Anterior cingulate cortex (tissue), 58 donors: ENCODE results near the gene USP13.
"Not testable (repeated sequence)": the region's sequence is repeated elsewhere in the genome, so short reads cannot be mapped to it uniquely, and the experiment has no call there.

Experiments used
- DNase-seq, 58 donors: peaks; one replicate each; lab custom pipeline; 2025; lab: John Stamatoyannopoulos, UW

Gene USP13

GRCh38 chr3:179771797-179772196, 119.0 kb downstream of the USP13 start:
- DNase-seq, result no peak

GRCh38 chr3:179772297-179772696, 119.5 kb downstream of the USP13 start:
- DNase-seq, result no peak

- DNase-seq, result no peak
Observed at GRCh38 chr3:179775416-179776122, 122.7 kb downstream of the USP13 start.

DNA sequence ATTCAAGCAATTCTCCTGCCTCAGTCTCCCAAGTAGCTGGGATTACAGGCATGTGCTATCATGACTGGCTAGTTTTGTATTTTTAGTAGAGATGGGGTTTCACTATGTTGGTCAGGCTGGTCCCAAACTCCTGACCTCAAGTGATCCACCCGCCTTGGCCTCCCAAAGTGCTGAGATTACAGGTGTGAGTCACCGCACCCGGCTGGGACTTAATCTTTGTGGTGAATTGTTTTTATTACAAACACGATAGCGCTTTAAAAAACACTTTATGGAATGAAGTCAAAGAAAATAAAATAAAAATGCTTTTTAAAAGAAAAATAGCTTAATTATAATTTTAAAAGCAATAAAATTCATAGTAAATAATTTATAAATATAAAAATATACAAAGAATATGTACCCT, 130.0 kb downstream of the USP13 start:
- not testable (repeated sequence) for DNase-seq

GRCh38 chr3:179788996-179789395, 136.2 kb downstream of the USP13 start:
- DNase-seq, result no peak

- no peak for DNase-seq
Observed at GRCh38 chr3:179791793-179792192, 139.0 kb downstream of the USP13 start.

- no peak for DNase-seq
Observed at GRCh38 chr3:179794355-179794754, 141.5 kb downstream of the USP13 start.

- no peak for DNase-seq
Observed at GRCh38 chr3:179796421-179796820, 143.6 kb downstream of the USP13 start.

DNA sequence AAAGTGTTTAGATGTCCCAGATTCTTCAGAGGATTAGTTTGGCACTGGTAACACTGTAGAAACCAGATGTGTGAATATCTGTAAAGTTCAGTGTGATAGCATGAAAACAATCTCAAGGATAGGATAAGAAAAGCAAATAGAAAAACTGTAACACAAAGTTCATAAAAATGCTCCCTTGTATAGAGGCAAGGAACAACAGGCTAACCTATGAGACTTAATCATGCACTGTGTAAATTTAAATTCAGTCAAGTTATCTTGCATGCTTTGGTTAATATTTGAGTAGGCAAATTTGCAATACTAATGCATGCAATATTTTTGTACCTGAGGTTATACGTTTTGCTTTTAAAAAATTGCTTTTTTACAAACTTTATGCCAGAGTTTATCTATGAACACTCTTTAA, 144.4 kb downstream of the USP13 start:
- DNase-seq, result no peak

GRCh38 chr3:179801263-179801662, 148.4 kb downstream of the USP13 start:
- no peak for DNase-seq

GRCh38 chr3:179801856-179802255, 149.0 kb downstream of the USP13 start:
- DNase-seq, result no peak

DNA sequence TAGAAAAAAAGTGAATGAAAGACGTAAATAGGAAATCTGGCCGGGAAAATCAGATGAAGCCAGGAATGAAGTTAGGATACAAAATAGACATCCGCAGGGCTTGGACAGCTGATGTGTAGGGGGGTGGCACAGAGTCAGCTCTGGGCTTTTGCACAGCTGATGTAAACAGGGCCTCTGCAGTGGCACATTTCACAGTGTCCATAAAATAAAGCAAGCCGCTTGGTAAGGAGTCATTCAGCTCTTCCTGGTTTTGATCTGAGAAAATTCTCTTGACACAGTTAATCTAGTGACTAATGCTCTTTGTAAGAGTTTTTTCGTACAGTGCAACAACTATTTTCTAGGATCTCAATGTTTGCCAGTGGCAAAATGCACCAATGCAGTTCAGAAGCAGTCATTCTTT, 153.3 kb downstream of the USP13 start:
- DNase-seq, result peak in 13 of 58 donors; percentile 2 to 44 (median 8)

GRCh38 chr3:179807588-179807987, 154.7 kb downstream of the USP13 start:
- DNase-seq, result no peak

DNA sequence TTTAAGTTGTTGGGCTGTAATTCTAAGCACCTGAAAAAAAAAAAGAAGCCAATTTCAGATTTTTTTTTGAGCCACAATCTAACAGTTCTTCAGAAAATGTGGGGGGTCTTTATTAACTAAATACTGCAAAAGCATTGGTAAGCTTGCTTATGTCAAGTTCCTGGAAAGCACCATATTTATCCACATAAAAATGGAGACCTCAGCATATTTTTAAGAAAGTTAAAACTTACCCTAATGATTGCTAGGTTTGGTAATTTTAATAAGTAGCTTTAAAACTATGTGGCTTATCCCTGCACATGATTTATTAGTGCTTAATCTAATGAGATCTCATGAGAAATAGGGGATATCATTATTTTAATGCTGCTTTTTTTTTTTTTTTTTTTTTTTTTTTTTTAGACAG, 156.8 kb downstream of the USP13 start:
- DNase-seq, result no peak

- DNase-seq, result peak in 29 of 58 donors; percentile 2 to 66 (median 15)
Observed at GRCh38 chr3:179811321-179812095, 158.7 kb downstream of the USP13 start.

GRCh38 chr3:179812096-179812382, 159.2 kb downstream of the USP13 start:
- DNase-seq, result no peak

DNA sequence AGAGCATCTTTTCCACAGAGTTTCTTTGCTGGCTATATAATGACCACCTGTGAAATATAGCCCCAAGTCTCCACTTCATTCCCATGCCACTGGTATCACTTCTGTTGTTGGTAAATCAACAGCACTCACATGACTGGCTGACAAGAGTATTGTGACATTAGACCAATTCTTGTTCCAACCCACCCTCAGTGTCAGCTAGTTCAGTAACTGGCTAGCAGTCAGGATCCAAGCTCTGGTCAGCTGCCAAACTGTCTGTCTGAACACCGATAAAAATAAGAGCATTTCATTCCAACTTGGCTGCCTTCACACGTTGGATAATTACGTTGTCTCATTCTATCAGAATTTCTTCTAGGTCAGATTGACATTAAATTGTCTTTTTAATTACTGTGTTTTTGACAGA, 166.5 kb downstream of the USP13 start:
- peak in 1 of 58 donors; percentile 71 for DNase-seq

DNA sequence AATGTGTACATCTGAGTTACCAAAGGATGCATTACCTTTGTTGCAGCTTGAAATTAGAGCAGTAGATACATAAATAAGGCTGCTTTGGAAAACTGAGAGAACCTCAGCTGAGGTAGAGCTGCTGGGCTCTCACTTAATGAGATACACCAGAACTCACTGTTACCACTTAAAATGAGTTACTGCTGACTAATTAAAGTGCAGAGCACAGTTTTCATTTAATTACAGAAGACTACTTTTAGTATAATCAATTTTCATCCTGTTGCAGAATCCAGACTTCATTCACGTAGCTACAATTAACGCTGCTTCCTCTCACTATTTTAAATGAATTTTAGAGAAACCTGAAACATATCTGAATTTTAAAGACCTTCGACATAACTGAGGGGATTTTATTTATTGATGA, 169.5 kb downstream of the USP13 start:
- no peak for DNase-seq

DNA sequence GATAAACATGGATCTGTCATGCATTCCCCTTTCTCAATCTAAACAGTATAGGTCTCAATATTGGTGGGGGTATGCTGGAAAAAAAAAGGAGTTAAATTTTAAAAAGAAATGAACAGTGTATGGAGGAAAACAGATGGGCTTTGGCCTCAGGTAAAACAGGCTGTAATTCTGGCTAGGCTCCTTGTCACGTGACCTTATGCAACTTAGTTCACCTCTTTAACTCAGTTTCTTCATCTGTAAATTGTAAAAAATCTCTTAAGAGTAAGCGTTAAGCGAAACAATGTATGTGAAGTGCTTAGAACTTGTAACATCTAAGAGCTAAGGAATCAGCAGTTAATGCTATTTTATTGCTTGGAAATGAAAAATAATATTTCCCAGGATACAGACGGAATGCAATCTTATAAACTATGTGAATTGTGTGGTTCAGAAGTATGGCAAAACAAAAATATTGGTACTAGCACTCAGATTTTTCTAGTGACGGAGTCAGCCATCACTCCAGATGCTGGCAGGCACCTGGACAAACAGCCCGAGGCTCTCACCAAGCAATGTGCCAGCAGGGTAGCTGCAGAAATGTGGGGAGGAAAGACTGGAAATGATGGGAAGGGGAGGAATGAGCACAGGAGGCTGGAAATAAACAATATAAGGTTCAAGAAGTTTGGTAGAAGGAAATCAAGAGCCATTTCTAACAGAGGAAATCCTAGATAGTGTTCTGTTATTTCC, 172.8 kb downstream of the USP13 start:
- no peak for DNase-seq

DNA sequence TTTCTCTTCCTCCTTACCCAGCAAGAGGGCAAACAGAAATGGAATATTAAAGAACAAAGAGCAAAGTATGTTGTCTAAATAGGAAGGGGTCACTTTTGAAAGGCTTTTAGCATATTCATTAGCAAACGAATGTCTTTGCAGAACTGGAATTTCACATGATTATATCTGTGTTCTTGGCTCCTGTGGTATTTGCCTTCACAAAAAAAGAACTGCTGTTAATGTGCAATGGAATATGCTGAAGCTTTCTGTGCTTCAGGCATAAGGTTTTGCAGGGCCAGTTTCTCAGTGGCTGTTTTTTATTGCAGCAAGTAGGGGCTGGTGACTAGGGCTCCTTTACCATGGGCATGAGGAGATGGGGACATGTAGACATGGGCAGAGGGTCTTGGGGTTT, 173.4 kb downstream of the USP13 start:
- no peak for DNase-seq

DNA sequence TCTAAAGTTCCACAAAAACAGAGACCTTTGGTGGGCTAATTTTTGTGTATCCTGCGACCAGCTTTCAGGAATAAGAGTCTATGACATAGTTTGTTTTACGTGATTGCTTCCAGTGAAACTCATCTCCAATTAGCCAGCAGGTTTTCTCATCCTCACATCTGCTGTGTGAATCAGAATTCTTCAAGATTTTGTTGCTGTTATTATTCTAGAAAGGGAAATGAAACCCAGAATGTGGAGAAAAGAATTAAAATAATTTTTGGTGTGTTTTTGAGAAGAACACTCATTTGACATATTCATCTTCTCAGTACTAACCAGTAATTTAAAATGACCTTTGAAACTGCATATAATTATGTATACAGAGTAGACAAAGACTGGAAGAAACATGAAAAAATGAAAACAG, 175.9 kb downstream of the USP13 start:
- DNase-seq, result peak in 1 of 58 donors; percentile 18

- no peak for DNase-seq
Observed at GRCh38 chr3:179829401-179829800, 176.6 kb downstream of the USP13 start.
